GM21723 (cell line): ENCODE measurements around the gene LILRA5.
"Not testable (repeated sequence)": the region's sequence is repeated elsewhere in the genome, so short reads cannot be mapped to it uniquely, and the experiment has no call there.

Experiments used
- ATAC-seq: cut with Tn5 transposase; IDR thresholded peaks from one replicate; pipeline ENCODE4 v1.9.1; 2021; ENCODE audit warnings: mild to moderate bottlenecking, moderate library complexity; ENCODE audit not compliant: unreplicated experiment

Gene LILRA5

DNA sequence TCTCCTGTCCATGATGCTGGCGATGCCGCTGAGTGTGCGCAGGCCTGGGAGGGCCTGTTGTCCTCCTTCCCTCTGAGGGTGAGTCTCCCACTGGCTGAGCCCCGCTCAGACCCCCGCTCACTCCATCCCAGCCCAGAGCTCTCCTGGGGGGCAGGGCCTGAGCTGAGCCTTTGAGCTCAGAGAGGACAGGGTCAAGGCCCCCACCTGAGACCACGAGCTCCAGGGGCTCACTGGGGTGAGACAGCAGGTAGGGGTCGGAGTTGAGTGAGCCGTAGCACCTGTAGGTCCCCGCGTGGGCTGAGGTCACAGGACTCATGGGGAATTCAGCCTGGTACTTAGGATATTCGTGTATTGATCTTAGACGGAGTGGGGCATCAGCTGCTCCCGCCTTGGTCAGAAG lies 34.9 kb downstream of the LILRA5 start:
- ATAC-seq, result not testable (repeated sequence)

DNA sequence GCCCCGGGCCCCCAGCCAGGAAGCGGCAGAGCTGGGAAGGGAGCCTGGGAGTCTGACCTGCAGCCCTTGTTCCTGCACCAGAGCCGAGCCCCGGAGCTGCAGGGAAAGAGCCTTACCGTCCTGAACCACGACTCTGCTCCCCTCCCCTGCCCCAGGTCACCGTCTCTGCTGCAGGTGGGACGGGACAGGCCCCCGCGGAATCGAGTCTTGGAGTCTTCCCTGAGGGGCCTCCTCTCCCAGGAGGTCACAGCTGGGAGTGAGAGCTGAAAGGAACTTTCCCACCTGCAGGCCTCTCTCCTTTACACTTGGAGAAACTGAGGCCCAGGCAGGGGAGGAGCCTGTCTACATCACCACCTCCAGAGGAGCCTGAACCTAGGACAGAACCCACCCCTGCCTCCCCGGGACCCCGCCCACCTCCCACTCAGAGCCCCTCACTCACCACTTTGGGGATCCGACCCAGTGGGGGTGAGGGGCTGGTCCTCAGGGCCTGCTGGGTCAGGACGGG lies 35.8 kb downstream of the LILRA5 start:
- ATAC-seq, result not testable (repeated sequence)

DNA sequence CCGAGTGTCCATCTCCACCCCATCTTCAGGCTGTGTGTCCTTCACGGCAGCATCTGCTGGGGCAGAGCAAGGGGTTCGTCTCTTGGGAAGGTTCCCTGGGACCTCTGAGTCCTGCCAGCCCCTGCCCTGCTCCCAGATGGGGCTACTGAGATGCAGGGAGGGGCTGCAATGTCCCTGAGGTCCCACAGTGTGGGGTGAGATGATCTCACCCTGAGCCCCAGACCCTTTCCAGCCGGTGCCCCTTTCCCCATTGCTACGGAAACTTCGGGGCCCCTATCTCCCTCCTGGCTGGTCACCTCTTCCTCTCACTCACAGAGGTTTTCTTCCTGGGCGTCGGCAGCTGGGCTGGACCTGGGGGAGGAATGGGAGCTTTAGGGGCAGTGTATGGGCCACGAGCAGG lies 37.0 kb downstream of the LILRA5 start:
- ATAC-seq, result no peak

DNA sequence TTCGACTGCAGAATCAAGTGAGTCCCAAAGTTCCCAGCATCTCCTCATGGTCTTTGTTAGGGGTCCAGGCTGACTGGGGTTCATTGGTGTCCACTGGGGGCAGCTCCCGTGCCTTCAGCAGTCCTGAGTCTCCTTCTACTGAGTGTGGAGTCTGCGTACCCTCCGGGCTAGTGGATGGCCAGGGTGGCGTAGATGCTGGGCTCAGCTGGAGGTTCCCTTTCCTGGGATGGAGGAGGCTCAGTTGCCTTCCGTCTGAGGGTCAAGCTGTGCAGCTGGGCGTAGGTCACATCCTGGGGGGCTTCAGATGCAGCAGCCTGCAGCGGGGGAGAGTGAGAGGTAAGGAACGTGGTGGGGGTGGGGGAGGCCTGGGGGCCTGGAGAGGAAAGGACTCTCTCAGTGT lies 38.5 kb downstream of the LILRA5 start:
- not testable (repeated sequence) for ATAC-seq

DNA sequence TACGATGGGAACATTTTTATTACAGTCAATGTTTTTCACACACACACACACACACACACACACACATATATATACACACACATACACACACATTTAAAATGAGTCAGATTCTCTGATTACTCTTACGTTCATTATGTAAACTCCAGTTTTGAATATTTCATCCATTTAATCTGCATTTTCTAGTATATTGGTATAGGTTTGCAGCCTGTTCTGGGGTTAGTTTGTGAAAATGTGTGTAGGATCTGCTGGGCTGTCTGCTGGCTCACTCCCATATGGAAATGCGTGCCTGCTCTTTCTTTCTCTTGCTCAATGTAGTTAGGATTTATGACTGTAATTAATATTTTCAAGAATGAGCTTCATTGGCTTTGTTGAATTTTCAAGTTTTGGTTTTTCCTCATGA lies 39.1 kb downstream of the LILRA5 start:
- no peak for ATAC-seq

DNA sequence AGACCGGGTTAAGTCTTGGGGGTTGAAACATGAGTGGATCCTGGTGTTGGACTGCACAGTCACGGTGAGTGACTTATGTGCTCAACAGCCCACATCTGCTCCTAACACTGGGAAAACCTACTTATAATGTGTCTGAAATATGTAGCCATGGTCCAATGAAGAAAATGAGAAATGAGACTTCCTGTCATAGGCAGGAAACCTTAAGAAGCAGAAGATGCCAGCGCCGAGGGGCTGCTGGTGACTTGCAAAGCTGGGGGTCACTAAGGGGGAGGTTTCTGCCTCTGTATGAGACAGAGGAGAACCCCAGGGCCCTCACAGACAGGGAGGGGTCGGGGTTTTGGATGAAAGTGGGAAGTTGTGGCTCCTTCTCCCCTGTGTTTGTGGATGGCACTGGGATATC lies 40.8 kb downstream of the LILRA5 start:
- ATAC-seq, result not testable (repeated sequence)

DNA sequence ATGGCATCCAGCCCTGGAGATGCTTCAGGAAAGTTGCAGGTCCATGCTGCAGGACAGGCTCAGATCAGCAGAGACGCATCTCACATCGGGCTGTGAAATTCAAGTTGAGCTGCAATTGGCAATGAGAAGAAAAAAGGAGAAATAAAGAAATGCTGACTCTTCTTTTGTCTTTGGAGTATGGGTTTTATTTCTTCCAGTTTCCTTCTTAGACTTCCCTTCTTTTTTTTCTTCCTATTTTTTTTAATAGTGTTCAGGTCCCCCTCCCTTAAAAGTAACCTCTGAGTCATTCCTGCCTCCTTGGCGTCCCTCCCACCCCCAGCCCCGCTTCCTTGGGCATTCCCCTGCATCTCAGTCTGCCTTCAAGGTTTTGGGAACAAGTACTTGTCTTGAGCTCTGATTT lies 41.4 kb downstream of the LILRA5 start:
- ATAC-seq, result not testable (repeated sequence)

DNA sequence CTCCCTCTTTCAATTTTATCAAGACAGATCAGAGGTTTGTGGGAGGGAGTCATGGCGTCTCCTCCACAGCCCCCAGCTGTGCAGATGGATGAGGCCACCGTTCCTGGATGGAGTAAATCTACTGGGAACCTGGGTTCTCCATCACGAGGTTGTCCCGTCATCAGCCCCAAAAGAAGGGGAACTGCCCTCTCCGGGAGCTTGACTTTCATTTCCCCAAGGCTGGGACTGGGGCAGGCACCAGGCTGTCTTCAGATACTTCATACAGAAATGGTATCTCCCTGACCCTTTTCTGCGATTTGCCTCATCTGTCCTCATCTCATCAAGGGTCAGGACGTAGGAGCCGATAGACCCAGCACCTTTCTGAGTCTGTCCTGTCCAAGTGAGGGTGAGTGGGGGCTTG lies 41.9 kb downstream of the LILRA5 start:
- no peak for ATAC-seq

DNA sequence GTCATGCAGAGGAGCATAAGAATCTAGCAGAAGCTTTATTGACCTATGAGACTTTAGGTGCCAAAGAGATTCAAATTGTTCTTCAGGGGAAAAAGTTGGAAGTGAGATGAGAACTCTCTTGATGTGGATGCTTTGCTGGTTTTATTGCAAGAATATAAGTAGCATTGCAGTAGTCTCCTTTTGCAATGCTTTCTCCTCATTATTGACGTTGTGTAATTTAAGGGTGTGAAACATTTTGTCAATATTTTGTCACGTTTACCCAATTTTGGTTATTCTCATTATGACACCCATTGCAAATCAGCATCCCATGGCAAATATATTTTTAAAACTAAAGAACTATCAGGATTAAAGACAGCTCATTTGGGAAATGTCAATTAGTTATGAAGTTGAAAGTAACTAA lies 44.0 kb downstream of the LILRA5 start:
- ATAC-seq, result no peak

DNA sequence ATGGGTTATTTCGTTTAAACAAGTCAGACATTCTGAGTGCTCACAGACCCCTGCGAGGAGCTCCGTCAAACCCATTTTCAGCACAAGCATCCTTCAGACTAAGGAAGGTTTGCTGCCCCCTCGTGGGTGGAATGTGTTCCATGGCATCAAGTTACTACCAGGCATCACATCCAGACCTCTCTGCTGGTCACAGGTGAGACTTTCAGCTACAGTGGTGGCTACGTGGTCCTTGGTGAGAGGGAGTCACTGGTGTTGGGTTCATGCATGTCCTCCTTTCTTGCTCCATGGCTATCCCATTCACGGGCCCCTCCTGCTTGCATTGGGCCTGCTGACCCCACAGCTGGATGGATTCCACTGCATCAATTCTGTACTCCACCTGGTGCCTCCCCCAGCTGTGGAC lies 46.8 kb downstream of the LILRA5 start:
- no peak for ATAC-seq

DNA sequence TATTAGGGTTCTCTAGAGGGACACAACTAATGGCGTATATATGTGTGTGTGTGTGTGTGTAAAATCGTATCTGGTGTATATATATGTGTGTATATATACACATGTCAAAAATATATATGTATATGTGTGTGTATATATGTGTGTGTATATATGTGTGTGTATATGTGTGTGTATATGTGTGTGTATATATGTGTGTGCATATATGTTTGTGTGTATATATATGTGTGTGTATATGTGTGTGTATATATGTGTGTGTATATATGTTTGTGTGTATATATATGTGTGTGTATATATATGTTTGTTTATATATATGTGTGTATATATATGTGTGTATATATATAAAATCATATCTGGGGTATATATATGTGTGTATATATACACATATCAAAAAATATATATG lies 50.5 kb downstream of the LILRA5 start:
- no peak for ATAC-seq

DNA sequence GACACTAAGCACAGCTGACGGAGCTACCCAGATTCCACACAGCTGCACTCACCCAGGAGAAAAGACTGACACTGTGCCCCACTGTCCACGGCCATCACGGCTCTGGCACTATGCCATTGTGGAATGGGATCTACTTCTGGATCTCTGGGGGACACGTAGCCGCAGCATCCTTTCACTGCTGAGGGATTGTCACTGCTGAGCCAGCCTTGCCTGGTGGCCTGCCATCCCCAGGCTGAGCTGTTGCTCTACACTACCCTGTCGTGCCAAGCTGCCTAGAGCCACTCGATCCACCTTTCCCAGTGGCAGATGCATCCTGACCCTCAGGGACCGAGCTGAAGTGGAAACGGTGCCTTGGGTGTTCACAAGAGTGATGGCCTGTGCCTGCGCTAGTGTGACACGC lies 50.9 kb downstream of the LILRA5 start:
- ATAC-seq, result no peak

DNA sequence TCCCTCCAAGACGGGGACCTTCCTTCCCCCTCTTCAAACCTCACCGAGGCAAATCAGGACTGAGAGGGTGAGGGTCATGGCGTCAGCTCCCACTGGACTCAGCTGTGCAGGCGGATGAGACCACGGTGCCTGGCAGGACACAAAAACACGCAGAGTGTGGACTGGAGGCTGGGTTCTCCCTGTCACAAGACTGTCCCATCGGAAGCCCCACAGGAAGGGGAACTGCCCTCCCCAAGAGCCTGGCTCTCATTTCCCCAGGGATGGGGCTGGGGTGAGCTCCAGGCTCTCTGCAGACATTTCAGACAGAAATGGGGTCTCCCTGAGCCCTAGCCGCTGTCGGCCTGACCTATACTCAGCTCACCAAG lies 55.9 kb downstream of the LILRA5 start, which contains the start of gene LILRB5:
LILRB5 (minus strand) TSS at position 158 of the 365 bp plus-strand sequence; CDS start at position 78, 80 bp downstream.
- no peak for ATAC-seq
